Measurements from ENCODE around the gene TWIST2.

Gene TWIST2

GRCh38 chr2:238901461-238902057 lies 53.7 kb downstream of the TWIST2 start:
- no peak for DNase-seq
- H3K4me1 ChIP-seq: no peaks in the 10 kb centered on the region
- no peaks in the 10 kb centered on the region for H3K27me3 ChIP-seq
- H3K9me3 ChIP-seq: no peaks in the 10 kb centered on the region
- H3K36me3 ChIP-seq: no peaks in the 10 kb centered on the region
- no peak overlapping the region for H3K4me3 ChIP-seq (ENCODE audit: low read depth, low read length)
- TF ChIP-seq, protein P1, sequence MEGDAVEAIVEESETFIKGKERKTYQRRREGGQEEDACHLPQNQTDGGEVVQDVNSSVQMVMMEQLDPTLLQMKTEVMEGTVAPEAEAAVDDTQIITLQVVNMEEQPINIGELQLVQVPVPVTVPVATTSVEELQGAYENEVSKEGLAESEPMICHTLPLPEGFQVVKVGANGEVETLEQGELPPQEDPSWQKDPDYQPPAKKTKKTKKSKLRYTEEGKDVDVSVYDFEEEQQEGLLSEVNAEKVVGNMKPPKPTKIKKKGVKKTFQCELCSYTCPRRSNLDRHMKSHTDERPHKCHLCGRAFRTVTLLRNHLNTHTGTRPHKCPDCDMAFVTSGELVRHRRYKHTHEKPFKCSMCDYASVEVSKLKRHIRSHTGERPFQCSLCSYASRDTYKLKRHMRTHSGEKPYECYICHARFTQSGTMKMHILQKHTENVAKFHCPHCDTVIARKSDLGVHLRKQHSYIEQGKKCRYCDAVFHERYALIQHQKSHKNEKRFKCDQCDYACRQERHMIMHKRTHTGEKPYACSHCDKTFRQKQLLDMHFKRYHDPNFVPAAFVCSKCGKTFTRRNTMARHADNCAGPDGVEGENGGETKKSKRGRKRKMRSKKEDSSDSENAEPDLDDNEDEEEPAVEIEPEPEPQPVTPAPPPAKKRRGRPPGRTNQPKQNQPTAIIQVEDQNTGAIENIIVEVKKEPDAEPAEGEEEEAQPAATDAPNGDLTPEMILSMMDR (IDR thresholded peaks at IDR 0.05; ENCODE audit: low read depth, low read length): no peak

GRCh38 chr2:238902285-238902684 lies 54.4 kb downstream of the TWIST2 start:
- DNase-seq: no peak
- Histone ChIP-seq H3K9me3 (no peaks in the 10 kb centered on the region; the same call in 1 of the 2 replicates), H3K4me3 (ENCODE audit: low read depth, low read length) (no peak overlapping the region), H3K4me1 (no peaks in the 10 kb centered on the region), H3K27me3 (no peaks in the 10 kb centered on the region), H3K36me3 (no peaks in the 10 kb centered on the region)
- TF ChIP-seq, protein P1 (IDR thresholded peaks at IDR 0.05; ENCODE audit: low read depth, low read length): no peak

GRCh38 chr2:238903141-238903540 lies 55.3 kb downstream of the TWIST2 start:
- H3K4me3 ChIP-seq (ENCODE audit: low read depth, low read length): no peak overlapping the region
- H3K4me1 ChIP-seq: no peaks in the 10 kb centered on the region
- H3K27me3 ChIP-seq: no peaks in the 10 kb centered on the region
- peaks cover 3% of the 10 kb centered on the region; the same call in 1 of the 2 replicates for H3K9me3 ChIP-seq
- DNase-seq: no peak
- H3K36me3 ChIP-seq: no peaks in the 10 kb centered on the region
- TF ChIP-seq, protein P1 (IDR thresholded peaks at IDR 0.05; ENCODE audit: low read depth, low read length): no peak

- no peak for DNase-seq
- H3K27me3 ChIP-seq: no peaks in the 10 kb centered on the region
- TF ChIP-seq, protein P1 (IDR thresholded peaks at IDR 0.05; ENCODE audit: low read depth, low read length): no peak
- no peaks in the 10 kb centered on the region for H3K36me3 ChIP-seq
- no peak overlapping the region for H3K4me3 ChIP-seq (ENCODE audit: low read depth, low read length)
- H3K9me3 ChIP-seq: peaks cover 3% of the 10 kb centered on the region; the same call in 1 of the 2 replicates
- no peaks in the 10 kb centered on the region for H3K4me1 ChIP-seq
Observed at GRCh38 chr2:238904177-238904576, 56.3 kb downstream of the TWIST2 start.

- no peaks in the 10 kb centered on the region for H3K4me1 ChIP-seq
- TF ChIP-seq, protein P1 (IDR thresholded peaks at IDR 0.05; ENCODE audit: low read depth, low read length): no peak
- no peak for DNase-seq
- no peaks in the 10 kb centered on the region for H3K36me3 ChIP-seq
- H3K27me3 ChIP-seq: no peaks in the 10 kb centered on the region
- H3K4me3 ChIP-seq (ENCODE audit: low read depth, low read length): no peak overlapping the region
- H3K9me3 ChIP-seq: peaks cover 3% of the 10 kb centered on the region; the same call in 1 of the 2 replicates
Observed at GRCh38 chr2:238904716-238905115, 56.8 kb downstream of the TWIST2 start.

- Histone ChIP-seq H3K4me3 (ENCODE audit: low read depth, low read length) (no peak overlapping the region), H3K36me3 (no peaks in the 10 kb centered on the region), H3K9me3 (peaks cover 3% of the 10 kb centered on the region; the same call in 1 of the 2 replicates), H3K27me3 (no peaks in the 10 kb centered on the region), H3K4me1 (no peaks in the 10 kb centered on the region)
- TF ChIP-seq, protein P1 (IDR thresholded peaks at IDR 0.05; ENCODE audit: low read depth, low read length): no peak
- DNase-seq: no peak
Observed at GRCh38 chr2:238905224-238905623, 57.3 kb downstream of the TWIST2 start.

Measured in BE2C (cell line).